ENCODE results near the gene SOHLH1.

Gene SOHLH1

GRCh38 chr9:135744333-135745070 lies 45.2 kb upstream of the SOHLH1 start:
- FAIRE-seq (no peak), DNase-seq (ENCODE audit: insufficient read length, low spot score) (no peak)
- TF ChIP-seq CTCF (IDR thresholded peaks at IDR 0.05; ENCODE audit: insufficient read depth, missing control alignments), result no peak

DNA sequence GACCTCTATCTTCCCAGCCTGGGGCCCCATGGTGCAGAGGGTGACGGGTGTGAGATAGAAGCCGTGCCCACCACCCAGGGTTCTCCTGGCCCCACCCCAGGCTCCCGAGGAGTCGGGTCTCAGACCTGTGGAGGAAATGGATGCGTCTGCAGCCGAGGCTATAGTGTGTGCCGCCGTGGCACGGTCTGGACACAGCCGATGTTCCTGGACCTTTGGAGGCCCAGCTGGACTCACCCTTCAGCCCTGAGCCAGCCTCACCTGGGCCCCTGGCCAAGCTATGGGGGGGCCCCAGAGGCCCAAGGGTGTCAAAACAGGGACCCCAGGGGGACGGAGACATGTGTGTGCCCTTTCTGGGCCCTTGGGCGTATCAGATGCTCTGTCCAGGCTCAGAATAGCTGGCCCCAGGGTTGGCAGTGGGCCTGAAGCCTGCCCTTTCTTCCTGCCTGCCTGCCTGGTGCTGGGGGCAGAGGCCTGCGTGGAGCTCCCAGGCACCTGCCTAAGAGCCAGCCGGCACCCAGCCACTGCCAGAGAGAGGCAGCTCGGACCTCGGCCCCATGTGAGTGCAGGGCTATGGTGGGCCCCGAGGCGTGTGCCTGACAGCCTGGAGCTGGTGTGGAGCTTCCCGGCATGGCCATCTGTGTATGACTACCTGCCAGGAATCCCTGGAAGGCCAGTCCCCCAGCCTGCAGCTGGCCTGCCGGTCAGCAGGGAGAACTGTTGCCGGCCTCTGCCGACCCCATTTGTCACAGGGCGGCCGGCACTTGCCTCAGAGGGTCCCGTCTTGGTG lies 44.5 kb upstream of the SOHLH1 start:
- FAIRE-seq, result no peak
- no peak for DNase-seq (ENCODE audit: insufficient read length, low spot score)
- TF ChIP-seq CTCF (IDR thresholded peaks at IDR 0.05; ENCODE audit: insufficient read depth, missing control alignments), result no peak

- DNase-seq (ENCODE audit: insufficient read length, low spot score) (no peak), FAIRE-seq (no peak)
- TF ChIP-seq CTCF (IDR thresholded peaks at IDR 0.05; ENCODE audit: insufficient read depth, missing control alignments), result no peak
Measured at GRCh38 chr9:135743021-135743420, 43.7 kb upstream of the SOHLH1 start.

DNA sequence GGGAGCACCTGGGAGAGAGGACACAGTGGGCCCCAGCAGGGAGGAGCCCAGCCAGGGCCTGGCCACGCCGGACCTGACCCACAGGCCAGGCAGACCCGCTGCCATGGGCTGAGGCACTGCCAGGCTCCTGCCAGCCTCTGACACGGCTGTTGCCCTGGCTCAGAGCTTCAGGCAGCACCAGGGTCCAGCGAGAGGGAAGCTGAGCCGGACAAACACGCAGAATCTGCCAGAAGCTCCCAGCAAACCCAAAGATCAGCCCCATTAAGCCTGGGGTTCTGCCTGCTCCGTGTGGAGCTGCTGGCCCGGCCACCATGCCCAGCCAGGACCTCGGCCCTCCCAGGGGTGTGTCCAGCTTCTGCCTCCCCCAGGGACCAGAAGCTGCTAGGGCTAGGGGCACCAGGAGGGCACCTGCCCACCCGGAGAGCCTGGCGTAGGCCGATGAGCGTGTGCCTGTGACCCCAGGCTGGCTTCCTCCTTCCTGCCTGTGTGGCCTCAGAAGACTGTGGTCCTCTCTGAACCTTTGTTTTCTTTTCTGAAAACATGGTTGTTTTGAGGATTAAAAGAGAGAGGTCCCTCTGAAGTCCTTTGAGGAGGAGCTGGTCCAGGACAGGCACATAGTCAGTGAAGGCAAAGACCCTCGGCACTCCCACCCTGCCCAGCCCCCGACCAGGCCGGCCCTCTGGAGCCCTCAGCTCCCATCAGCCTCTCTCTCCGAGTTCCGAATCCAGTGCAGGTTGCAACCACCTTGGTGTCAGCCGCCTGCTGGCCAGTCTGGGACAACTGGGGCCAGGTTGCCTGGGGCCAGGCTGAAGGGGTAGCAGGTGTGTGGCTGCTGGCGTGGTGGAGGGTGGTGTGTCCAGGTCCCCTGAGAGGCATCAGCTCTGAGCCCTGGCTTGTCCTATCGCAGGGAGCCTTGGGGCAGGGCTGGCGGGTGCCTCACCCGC lies 42.3 kb upstream of the SOHLH1 start:
- DNase-seq (ENCODE audit: insufficient read length, low spot score) (no peak), FAIRE-seq (no peak)
- TF ChIP-seq CTCF (IDR thresholded peaks at IDR 0.05; ENCODE audit: insufficient read depth, missing control alignments), result no peak

DNA sequence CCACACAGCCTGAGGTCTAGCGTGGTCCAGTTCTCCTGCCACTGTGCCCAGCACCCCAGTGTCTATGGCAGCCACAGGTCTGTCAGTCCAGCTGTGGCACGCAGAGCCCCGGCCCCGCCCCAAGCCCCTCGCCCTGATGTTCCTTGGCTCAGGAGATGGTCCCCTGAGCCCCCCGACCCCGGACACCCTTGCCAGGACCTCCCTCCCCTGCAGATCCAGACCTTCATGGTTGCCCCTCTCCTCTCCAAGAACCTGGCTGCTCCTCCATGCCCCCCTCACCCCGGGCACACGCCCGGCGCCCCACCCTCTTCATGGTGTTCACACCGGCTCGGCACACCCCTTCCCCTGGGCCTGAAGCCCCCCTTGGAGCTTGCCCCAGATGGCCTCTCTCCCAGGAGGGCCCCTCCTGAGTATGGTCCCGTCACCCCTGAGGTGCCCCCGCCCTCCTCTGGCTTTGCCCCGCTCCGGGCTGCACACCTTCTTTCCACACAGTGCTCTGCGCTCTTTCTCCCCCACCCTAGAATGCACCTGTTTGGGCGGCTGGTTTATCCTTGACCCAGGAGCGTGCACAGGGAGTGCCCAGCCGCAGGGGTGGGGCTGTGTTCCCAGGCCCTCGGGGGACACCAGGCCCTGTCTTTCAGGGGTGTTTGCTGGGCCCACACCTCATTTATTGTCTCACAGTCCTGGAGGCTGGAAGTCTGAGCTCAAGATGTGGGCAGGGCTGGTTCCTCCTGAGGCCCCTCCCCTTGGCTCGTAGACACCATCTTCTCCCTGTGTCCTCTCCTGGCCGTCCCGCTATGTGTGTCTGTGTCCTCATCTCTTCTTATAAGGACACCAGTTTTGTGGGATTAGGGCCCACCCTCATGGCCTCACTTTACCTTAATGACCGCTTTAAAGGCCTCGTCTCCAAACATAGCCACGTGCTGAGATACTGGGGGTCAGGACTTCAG lies 40.3 kb upstream of the SOHLH1 start:
- TF ChIP-seq CTCF (IDR thresholded peaks at IDR 0.05; ENCODE audit: insufficient read depth, missing control alignments), result no peak
- no peak for FAIRE-seq
- DNase-seq (ENCODE audit: insufficient read length, low spot score), result no peak

GRCh38 chr9:135737840-135738521 lies 38.7 kb upstream of the SOHLH1 start:
- FAIRE-seq (no peak), DNase-seq (ENCODE audit: insufficient read length, low spot score) (no peak)
- TF ChIP-seq CTCF (IDR thresholded peaks at IDR 0.05; ENCODE audit: insufficient read depth, missing control alignments), result no peak
